Uterus (tissue), 4 donors: ENCODE data around the gene CDKAL1. TPM values are rescaled to one million over a fixed set of nuclear protein-coding genes. Genes with fewer than 3 reads are reported as not detected.

Experiments used
- DNase-seq, 2 donors: peaks; one replicate each; pipeline ENCODE4 v3.0.0-alpha.2; 2019 to 2020
- H3K27ac ChIP-seq, 2 donors: fragments of 200-600 bp; sonication (generic); 1 replicate in 1 of 2; 2 replicates in 1 of 2; pipeline ENCODE4 v1.5.1; 2016 to 2018
- H3K27me3 ChIP-seq, 2 donors: fragments of 200-600 bp; sonication (generic); one replicate each; pipeline ENCODE4 v1.5.1; 2018 to 2019; ENCODE audit warnings: control low read depth in 1 of 2
- H3K36me3 ChIP-seq, 2 donors: fragments of 200-600 bp; sonication (generic); one replicate each; pipeline ENCODE4 v1.5.1; 2019; ENCODE audit warnings: control low read depth in 1 of 2
- H3K4me1 ChIP-seq, 2 donors: fragments of 200-600 bp; sonication (generic); one replicate each; pipeline ENCODE4 v1.5.1; 2018 to 2019; ENCODE audit warnings: control low read depth in 1 of 2
- H3K4me3 ChIP-seq, 2 donors: fragments of 200-600 bp; sonication (generic); 1 replicate in 1 of 2; 2 replicates in 1 of 2; pipeline ENCODE4 v1.5.1; 2018 to 2019; ENCODE audit warnings: mild to moderate bottlenecking in 1 of 2
- H3K9me3 ChIP-seq, 2 donors: fragments of 200-600 bp; sonication (generic); one replicate each; pipeline ENCODE4 v1.5.1; 2019; ENCODE audit warnings: control low read depth in 1 of 2
- CTCF ChIP-seq, 4 experiments: fragments of 200-600 bp in 2 of 4; fragments of 450-650 bp in 2 of 4; sonication (generic) in 2 of 4; IDR thresholded peaks; one replicate each; pipeline ENCODE4 v1.5.1; 2016 to 2019; ENCODE audit warnings: antibody characterized with exemption in 4 of 4, mild to moderate bottlenecking in 2 of 4, moderate library complexity in 1 of 4
- POLR2A ChIP-seq, 2 donors: fragments of 450-650 bp; IDR thresholded peaks; one replicate each; pipeline ENCODE4 v1.6.1; 2016; ENCODE audit warnings: antibody characterized with exemption in 2 of 2, mild to moderate bottlenecking in 1 of 2, moderate library complexity in 1 of 2
- intact Hi-C: fragments of 100-400 bp; cut with DNase I; formaldehyde crosslinking; loops from one replicate; pipeline ENCODE4 v1.15.1; 2023; ENCODE audit warnings: low total_unique reads
- total RNA-seq, 4 donors: library from RNA; depleted of rRNA in 3 of 4; stranded (reverse); fragments of >200 nt in 3 of 4; gene quantifications; one replicate each; pipeline versions ENCODE4 v1.1.0 to v1.2.4, GENCODE V29; 2014 to 2023
- donor health status: DM: yes; HTN: yes; CAD: no.

The CDKAL1 gene
- total RNA-seq, 4 donors from 2014 or later: 5.0 to 51.7 (median 18.9) TPM

GRCh38 chr6:20873425-20874190 is 339.4 kb downstream of the CDKAL1 start:
- no peak for TF ChIP-seq POLR2A (IDR thresholded peaks at IDR 0.05)
- no peak for TF ChIP-seq CTCF (IDR thresholded peaks at IDR 0.05)

GRCh38 chr6:20875369-20875963 is 341.2 kb downstream of the CDKAL1 start:
- TF ChIP-seq CTCF (IDR thresholded peaks at IDR 0.05): peak in 1 of 4 experiments; percentile 15
- TF ChIP-seq POLR2A (IDR thresholded peaks at IDR 0.05): no peak
- Histone ChIP-seq H3K27ac (no peak overlapping the region), H3K4me1 (peaks cover 0 to 4% of the 10 kb centered on the region in 2 donors), H3K4me3 (no peak overlapping the region), H3K27me3 (no peaks in the 10 kb centered on the region), H3K36me3 (no peaks in the 10 kb centered on the region), H3K9me3 (no peaks in the 10 kb centered on the region)
- no peak for DNase-seq
- intact Hi-C loops: no loop called here

More at GRCh38 chr6:20873425-20874190, 339.4 kb downstream of the CDKAL1 start:
- H3K9me3 ChIP-seq: no peaks in the 10 kb centered on the region
- H3K4me3 ChIP-seq: no peak overlapping the region
- H3K27ac ChIP-seq: no peak overlapping the region
- H3K27me3 ChIP-seq: no peaks in the 10 kb centered on the region
- intact Hi-C loops: no loop called here
- DNase-seq: no peak
- H3K4me1 ChIP-seq: peaks cover 0 to 4% of the 10 kb centered on the region in 2 donors
- H3K36me3 ChIP-seq: no peaks in the 10 kb centered on the region

- no peak overlapping the region for H3K27ac ChIP-seq
- DNase-seq: no peak
- intact Hi-C loops: no loop called here
- no peaks in the 10 kb centered on the region for H3K36me3 ChIP-seq
- H3K9me3 ChIP-seq: no peaks in the 10 kb centered on the region
- TF ChIP-seq POLR2A (IDR thresholded peaks at IDR 0.05) (no peak), CTCF (IDR thresholded peaks at IDR 0.05) (no peak)
- H3K4me1 ChIP-seq: peaks cover 0 to 4% of the 10 kb centered on the region in 2 donors
- H3K27me3 ChIP-seq: no peaks in the 10 kb centered on the region
- H3K4me3 ChIP-seq: no peak overlapping the region
These were observed 341.8 kb downstream of the CDKAL1 start for GRCh38 chr6:20876036-20876435.

- intact Hi-C loops: no loop called here
- no peak for TF ChIP-seq POLR2A (IDR thresholded peaks at IDR 0.05)
- H3K9me3 ChIP-seq: no peaks in the 10 kb centered on the region
- no peak for DNase-seq
- no peak overlapping the region for H3K4me3 ChIP-seq
- H3K27ac ChIP-seq: peak overlapping the region; percentile 49 to 63
- H3K36me3 ChIP-seq: no peaks in the 10 kb centered on the region
- H3K27me3 ChIP-seq: no peaks in the 10 kb centered on the region
- H3K4me1 ChIP-seq: peaks cover 0 to 4% of the 10 kb centered on the region in 2 donors
These were observed 342.3 kb downstream of the CDKAL1 start for GRCh38 chr6:20876561-20876960.

- no peaks in the 10 kb centered on the region for H3K27me3 ChIP-seq
- TF ChIP-seq POLR2A (IDR thresholded peaks at IDR 0.05): no peak
- no peak for TF ChIP-seq CTCF (IDR thresholded peaks at IDR 0.05)
These were observed 343.0 kb downstream of the CDKAL1 start for GRCh38 chr6:20877008-20877937.

More at GRCh38 chr6:20877008-20877937, 343.0 kb downstream of the CDKAL1 start:
- Histone ChIP-seq H3K4me3 (no peak overlapping the region), H3K27ac (peak overlapping the region; percentile 49 to 63), H3K36me3 (no peaks in the 10 kb centered on the region), H3K9me3 (no peaks in the 10 kb centered on the region), H3K4me1 (peaks cover 0 to 4% of the 10 kb centered on the region in 2 donors)
- intact Hi-C loops: no loop called here
- peak; percentile 17 to 61 for DNase-seq
